SJCRH30 (cell line): ENCODE data around the gene B3GAT1. TPM values are rescaled to one million over a fixed set of nuclear protein-coding genes. Genes with fewer than 3 reads are reported as not detected.

ENCODE experiments used
- DNase-seq, 2 experiments: peaks; one replicate each; pipeline ENCODE4 v3.0.0-alpha.2; 2015 to 2020
- H3K27ac ChIP-seq: fragments of 250-450 bp; sonication (Bioruptor Pico); 2 replicates; pipeline ENCODE4 v1.5.1; 2020; ENCODE audit warnings: mild to moderate bottlenecking, moderate library complexity
- H3K27me3 ChIP-seq: fragments of 250-450 bp; sonication (Bioruptor Pico); 2 replicates; pipeline ENCODE4 v1.5.1; 2020; ENCODE audit warnings: mild to moderate bottlenecking, moderate library complexity
- H3K36me3 ChIP-seq: fragments of 250-450 bp; sonication (Bioruptor Pico); 2 replicates; pipeline ENCODE4 v1.5.1; 2020; ENCODE audit warnings: mild to moderate bottlenecking, moderate library complexity
- H3K4me1 ChIP-seq: fragments of 250-450 bp; sonication (Bioruptor Pico); 2 replicates; pipeline ENCODE4 v1.5.1; 2020; ENCODE audit warnings: mild to moderate bottlenecking, moderate library complexity
- H3K4me3 ChIP-seq: fragments of 250-450 bp; sonication (Bioruptor Pico); 2 replicates; pipeline ENCODE4 v1.5.1; 2020; ENCODE audit warnings: mild to moderate bottlenecking, moderate library complexity
- H3K9me3 ChIP-seq: fragments of 250-450 bp; sonication (Bioruptor Pico); replicated peaks from 2 replicates; pipeline ENCODE4 v1.5.1; 2020; ENCODE audit warnings: mild to moderate bottlenecking, moderate library complexity
- total RNA-seq: library from RNA; depleted of rRNA; stranded (reverse); fragments of >200 nt; shearing (Covaris generic); gene quantifications from 2 replicates; pipeline ENCODE4 v1.2.3, GENCODE V29; 2014

Gene B3GAT1
- total RNA-seq, 1 experiment from 2014 or later, result not detected

DNA sequence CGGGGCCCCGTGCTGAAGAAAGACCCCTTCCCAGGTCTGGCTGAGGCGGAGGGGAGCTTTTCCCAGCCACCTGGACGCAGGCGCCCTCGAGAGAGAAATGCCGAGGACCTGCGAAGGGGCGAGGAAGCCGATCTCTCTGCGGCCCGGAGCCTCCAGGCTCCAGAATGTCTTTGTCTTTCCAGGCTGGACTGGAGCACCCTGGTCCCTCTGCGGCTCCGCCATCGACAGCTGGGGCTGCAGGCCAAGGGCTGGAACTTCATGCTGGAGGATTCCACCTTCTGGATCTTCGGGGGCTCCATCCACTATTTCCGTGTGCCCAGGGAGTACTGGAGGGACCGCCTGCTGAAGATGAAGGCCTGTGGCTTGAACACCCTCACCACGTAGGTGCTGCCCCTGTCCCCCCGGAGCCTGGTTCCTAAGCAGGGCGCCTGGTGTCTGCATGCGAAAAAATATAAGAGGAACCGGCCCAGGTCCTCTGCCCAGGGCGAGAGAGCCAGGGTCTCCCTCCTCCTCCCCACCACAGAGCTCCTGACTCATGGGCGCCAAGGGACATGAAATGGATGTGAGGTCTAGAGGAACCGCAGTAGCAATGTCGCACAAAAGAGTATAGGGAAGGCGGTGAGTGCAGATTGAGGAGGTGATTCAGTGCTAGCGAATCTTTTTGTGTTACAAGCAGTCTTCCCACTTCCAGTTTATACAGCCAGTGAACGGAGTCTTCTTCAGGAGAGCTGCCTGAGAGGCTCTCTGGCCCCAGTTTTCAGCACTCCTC, 69.3 kb downstream of the B3GAT1 start:
- Histone ChIP-seq H3K27me3 (peaks cover 4% of the 10 kb centered on the region; the same call in 1 of the 2 replicates), H3K4me1 (no peaks in the 10 kb centered on the region), H3K9me3 (no peaks in the 10 kb centered on the region), H3K36me3 (no peaks in the 10 kb centered on the region), H3K27ac (no peak overlapping the region), H3K4me3 (no peak overlapping the region)
- DNase-seq, result no peak

GRCh38 chr11:134341805-134342571, 70.1 kb downstream of the B3GAT1 start:
- Histone ChIP-seq H3K4me3 (no peak overlapping the region), H3K27me3 (peaks cover 4% of the 10 kb centered on the region; the same call in 1 of the 2 replicates), H3K27ac (no peak overlapping the region), H3K4me1 (no peaks in the 10 kb centered on the region), H3K36me3 (no peaks in the 10 kb centered on the region), H3K9me3 (no peaks in the 10 kb centered on the region)
- DNase-seq, result no peak

DNA sequence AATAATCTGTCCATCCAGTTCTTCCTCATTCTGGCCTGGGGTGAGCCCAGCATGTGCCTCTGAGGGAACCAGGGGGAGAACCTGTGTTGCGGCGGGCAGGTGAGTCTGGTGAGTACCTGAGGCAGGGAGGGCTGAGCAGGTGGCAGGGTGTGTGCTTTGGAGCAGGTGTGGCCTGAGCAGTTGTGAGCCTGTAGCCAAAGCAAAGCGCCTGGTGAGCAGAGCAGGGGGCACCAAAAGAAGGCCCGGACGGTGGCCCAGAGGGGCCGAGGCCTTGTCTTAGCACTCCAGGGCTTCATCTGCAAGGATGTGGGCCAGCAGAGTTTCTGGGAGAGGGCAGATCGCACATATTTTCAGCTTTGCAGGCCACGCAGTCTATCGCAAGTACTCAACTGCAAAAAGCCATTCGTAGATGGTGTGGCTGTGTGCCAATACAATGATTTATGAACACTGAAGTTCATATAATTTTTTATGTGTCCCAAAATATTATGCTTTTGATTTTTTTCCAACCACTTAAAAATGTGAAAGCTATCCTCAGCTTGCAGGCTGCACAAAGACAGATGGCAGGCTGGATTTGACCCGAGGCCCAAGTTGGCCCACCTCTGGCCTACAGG, 71.6 kb downstream of the B3GAT1 start:
- DNase-seq, result no peak
- Histone ChIP-seq H3K36me3 (no peaks in the 10 kb centered on the region), H3K9me3 (no peaks in the 10 kb centered on the region), H3K27me3 (peaks cover under 1% of the 10 kb centered on the region; the same call in 1 of the 2 replicates), H3K4me1 (no peaks in the 10 kb centered on the region), H3K4me3 (no peak overlapping the region), H3K27ac (no peak overlapping the region)

DNA sequence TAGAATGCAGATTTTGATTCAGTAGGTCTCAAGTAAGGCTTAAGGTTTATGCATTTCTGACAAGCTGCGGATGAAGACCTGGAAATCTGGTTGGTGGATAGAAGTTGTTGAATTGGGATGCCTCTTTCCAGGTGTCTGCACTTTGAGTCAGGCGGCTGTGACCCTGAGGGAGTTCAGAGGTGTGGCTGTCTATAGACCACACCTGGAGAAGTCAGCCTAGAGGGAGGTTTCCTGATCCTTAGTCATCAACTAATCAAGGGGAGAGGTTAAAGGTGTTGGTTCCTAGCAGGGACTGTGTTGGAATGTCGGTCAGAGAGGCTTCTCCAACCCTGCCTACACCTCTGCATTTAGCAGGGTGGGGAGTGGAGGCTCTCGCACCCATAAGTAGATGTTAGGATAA, 72.3 kb downstream of the B3GAT1 start:
- no peaks in the 10 kb centered on the region for H3K4me1 ChIP-seq
- DNase-seq, result no peak
- no peak overlapping the region for H3K4me3 ChIP-seq
- no peaks in the 10 kb centered on the region for H3K36me3 ChIP-seq
- no peaks in the 10 kb centered on the region for H3K9me3 ChIP-seq
- no peaks in the 10 kb centered on the region for H3K27me3 ChIP-seq
- H3K27ac ChIP-seq, result no peak overlapping the region

- Histone ChIP-seq H3K4me3 (no peak overlapping the region), H3K9me3 (no peaks in the 10 kb centered on the region)
Measured at GRCh38 chr11:134338654-134339053, 73.4 kb downstream of the B3GAT1 start.

GRCh38 chr11:134338068-134338467, 74.0 kb downstream of the B3GAT1 start:
- H3K4me1 ChIP-seq, result no peaks in the 10 kb centered on the region
- no peaks in the 10 kb centered on the region for H3K36me3 ChIP-seq
- no peak for DNase-seq
- no peak overlapping the region for H3K4me3 ChIP-seq
- no peaks in the 10 kb centered on the region for H3K9me3 ChIP-seq
- H3K27me3 ChIP-seq, result no peaks in the 10 kb centered on the region
- no peak overlapping the region for H3K27ac ChIP-seq

More at GRCh38 chr11:134338654-134339053, 73.4 kb downstream of the B3GAT1 start:
- no peak for DNase-seq
- Histone ChIP-seq H3K27me3 (no peaks in the 10 kb centered on the region), H3K36me3 (no peaks in the 10 kb centered on the region), H3K4me1 (no peaks in the 10 kb centered on the region), H3K27ac (no peak overlapping the region)

DNA sequence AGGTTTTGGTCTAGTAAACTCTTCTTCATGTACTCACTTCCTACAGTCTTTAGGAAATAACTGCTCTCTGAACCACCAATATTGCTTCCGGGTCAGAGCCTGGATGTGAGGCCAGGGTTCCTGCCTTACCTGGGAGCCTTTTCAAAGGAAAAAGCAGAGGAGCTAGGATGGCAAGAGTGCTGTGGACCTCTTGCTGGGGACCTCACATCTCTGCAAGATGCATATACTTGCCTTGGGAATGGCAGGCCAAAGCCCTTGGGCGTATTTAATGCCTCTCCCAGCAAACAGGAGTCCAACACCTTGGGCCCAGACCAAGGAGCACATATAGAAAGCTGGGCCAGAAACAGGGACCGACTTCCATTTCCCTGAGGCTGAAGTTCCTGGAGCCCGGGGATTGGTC, 75.0 kb downstream of the B3GAT1 start:
- Histone ChIP-seq H3K9me3 (no peaks in the 10 kb centered on the region), H3K27ac (no peak overlapping the region), H3K4me1 (no peaks in the 10 kb centered on the region), H3K36me3 (no peaks in the 10 kb centered on the region), H3K4me3 (no peak overlapping the region), H3K27me3 (no peaks in the 10 kb centered on the region)
- DNase-seq, result no peak

DNA sequence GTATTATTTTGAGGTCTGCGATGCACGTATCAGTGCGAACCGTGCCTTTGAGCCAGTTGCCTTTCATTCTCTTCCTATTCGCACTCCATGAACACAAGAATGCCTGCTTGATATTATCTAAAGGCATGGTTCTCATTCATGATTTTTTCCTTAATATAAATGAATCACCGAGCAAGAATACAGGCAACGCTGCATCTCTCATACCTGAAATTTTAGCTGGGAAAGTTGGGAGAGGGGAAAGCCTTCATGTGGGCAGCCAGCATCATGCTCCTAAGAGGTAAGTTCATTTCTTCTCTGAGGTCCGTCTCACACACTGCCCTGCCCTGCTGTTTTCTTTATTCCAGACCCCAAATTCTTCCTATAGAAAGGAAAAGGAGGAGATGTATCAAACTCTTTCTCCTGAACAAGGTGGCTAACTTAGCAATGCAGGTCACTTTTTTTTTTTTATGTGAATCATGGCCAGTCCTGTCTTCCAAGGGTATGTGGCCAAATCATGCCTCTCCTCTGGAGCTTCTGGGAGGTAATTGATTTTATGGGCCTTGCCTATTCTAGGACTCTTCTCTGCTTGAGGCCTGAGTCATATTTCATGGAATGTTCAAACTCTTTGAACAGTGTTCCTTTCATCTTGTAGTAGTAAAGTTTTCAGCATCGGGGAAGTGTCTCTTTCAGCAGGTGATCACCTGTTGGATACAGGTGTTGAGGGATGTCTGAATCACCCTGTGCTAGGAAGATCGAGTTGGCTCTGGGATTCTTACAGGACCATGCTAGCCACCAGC, 77.1 kb downstream of the B3GAT1 start:
- H3K36me3 ChIP-seq, result no peaks in the 10 kb centered on the region
- H3K27ac ChIP-seq, result no peak overlapping the region
- no peak overlapping the region for H3K4me3 ChIP-seq
- no peaks in the 10 kb centered on the region for H3K4me1 ChIP-seq
- no peaks in the 10 kb centered on the region for H3K9me3 ChIP-seq
- DNase-seq, result no peak
- H3K27me3 ChIP-seq, result no peaks in the 10 kb centered on the region

DNA sequence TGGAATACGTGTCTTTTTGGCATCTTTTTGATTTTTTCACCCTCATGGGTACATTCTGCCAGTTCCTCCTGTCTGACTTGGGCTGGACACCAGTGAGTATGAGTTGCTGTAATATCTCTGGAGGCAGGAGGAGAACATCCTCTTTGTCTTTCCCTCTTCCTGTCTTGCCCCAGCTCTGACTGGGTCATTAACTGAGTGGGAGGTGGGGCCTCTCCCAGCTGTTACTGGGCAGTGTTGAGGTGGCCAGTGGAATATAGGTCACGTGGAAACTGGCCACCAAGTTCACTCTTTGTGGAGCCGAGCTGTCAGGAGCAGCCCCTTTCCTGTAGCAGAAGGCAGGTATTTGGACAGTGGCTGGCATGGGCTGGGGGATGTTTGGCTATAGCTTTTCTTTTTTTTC, 78.1 kb downstream of the B3GAT1 start:
- Histone ChIP-seq H3K27ac (no peak overlapping the region), H3K27me3 (no peaks in the 10 kb centered on the region), H3K4me1 (no peaks in the 10 kb centered on the region), H3K4me3 (no peak overlapping the region), H3K36me3 (no peaks in the 10 kb centered on the region), H3K9me3 (no peaks in the 10 kb centered on the region)
- DNase-seq, result peak in 1 of 2 experiments; percentile 5

DNA sequence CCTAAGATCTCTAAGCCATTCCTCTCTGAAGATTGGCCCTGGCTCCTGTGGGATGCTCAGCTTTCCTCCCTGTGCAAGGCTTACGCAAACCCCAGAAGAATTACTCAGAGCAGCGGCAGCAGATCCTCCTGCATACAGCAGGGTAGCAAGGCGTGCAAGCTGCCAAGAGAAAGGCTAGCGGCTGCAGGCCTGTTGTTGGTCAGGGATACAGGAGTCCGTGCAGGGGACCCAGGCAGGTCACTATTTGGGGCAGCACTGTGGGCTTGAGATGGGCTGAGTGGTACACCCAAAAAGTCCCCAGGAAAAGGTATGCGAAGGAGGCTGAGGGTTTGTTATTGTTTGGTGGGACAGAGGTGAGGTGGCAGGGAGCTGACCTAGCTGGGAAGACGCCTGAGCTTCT, 78.7 kb downstream of the B3GAT1 start:
- Histone ChIP-seq H3K4me3 (no peak overlapping the region), H3K27ac (no peak overlapping the region), H3K9me3 (no peaks in the 10 kb centered on the region), H3K4me1 (no peaks in the 10 kb centered on the region), H3K36me3 (no peaks in the 10 kb centered on the region), H3K27me3 (no peaks in the 10 kb centered on the region)
- DNase-seq, result no peak

DNA sequence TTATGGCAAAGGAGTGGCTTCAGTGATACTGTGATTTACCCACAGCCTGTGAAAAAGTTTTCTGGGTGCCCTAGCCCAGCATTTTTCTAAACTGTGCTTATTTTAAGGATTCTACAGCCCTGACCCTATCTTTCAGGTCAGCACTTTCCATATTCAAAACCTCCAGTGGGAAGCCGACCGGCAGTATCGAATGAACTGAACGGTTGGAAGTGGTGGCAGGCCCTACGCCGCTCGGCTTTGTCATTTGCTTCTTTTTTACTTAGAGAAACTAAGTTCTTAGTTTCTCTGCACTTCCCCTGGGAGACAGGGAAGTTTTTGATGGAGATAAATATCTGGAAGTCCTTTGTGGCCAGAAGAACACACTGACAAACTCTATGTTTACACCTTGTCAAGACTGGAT, 79.3 kb downstream of the B3GAT1 start:
- H3K27me3 ChIP-seq, result no peaks in the 10 kb centered on the region
- no peak overlapping the region for H3K27ac ChIP-seq
- no peak overlapping the region for H3K4me3 ChIP-seq
- DNase-seq, result no peak
- no peaks in the 10 kb centered on the region for H3K4me1 ChIP-seq
- H3K36me3 ChIP-seq, result no peaks in the 10 kb centered on the region
- H3K9me3 ChIP-seq, result no peaks in the 10 kb centered on the region

DNA sequence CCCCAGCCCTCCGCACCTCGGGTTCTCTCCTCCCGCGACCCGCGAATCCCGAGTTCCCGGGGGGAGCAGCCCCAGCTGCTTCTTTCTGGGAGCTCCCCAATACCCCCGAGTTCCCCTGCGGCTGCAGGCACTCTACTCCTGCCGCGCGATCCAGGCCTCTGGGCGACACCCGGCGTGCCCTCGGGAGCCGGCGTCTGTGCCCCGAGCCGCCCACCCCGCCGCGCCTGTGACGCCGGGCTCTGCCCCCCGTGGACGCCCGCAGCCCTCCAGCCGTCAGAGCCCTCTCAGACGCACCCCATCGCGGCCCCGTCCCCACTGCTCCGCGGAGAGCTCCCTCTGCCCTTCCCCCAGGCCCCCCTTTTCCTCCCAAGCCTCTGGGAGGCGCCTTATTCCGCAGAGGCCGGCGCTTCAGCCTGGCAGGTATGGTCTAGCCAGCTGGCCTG, 79.8 kb downstream of the B3GAT1 start:
- Histone ChIP-seq H3K27ac (no peak overlapping the region), H3K4me3 (no peak overlapping the region), H3K36me3 (no peaks in the 10 kb centered on the region), H3K9me3 (no peaks in the 10 kb centered on the region), H3K27me3 (no peaks in the 10 kb centered on the region), H3K4me1 (no peaks in the 10 kb centered on the region)
- DNase-seq, result no peak

- Histone ChIP-seq H3K27me3 (no peaks in the 10 kb centered on the region), H3K9me3 (no peaks in the 10 kb centered on the region), H3K4me3 (no peak within 1 kb of the TSS), H3K27ac (no peak within 1 kb of the TSS), H3K4me1 (no peaks in the 10 kb centered on the region), H3K36me3 (no peaks in the 10 kb centered on the region)
- no peak for DNase-seq
Measured at GRCh38 chr11:134331354-134332188, 80.5 kb downstream of the B3GAT1 start, which contains the start of gene GLB1L2. TSS of gene GLB1L2 (plus strand) at chr11:134331988. CDS start at chr11:134332062, 74 bp downstream.
